Aorta (tissue), 5 donors: ENCODE results near the gene SMC1B. TPM values are rescaled to one million over a fixed set of nuclear protein-coding genes. Genes with fewer than 3 reads are reported as not detected.
A peak's percentile ranks its signal among the peaks of the same experiment; 100 is the strongest.
"Not testable (repeated sequence)": the region's sequence is repeated elsewhere in the genome, so short reads cannot be mapped to it uniquely, and the experiment has no call there.

Source experiments
- ATAC-seq: fragments of 200-7000 bp; cut with Tn5 transposase; one replicate; pipeline ENCODE4 v1.9.1; 2022; ENCODE audit warnings: moderate library complexity; ENCODE audit not compliant: low FRiP score
- DNase-seq, 2 donors: peaks; one replicate each; pipeline ENCODE4 v3.0.0-alpha.2; 2020
- H3K27ac ChIP-seq, 2 donors: one replicate each; pipeline ENCODE4 v1.5.1; 2013; ENCODE audit warnings: low read length in 2 of 2, mild to moderate bottlenecking in 2 of 2, moderate library complexity in 2 of 2, control low read depth in 1 of 2, inconsistent platforms in 1 of 2, low read depth in 1 of 2
- H3K27me3 ChIP-seq, 2 donors: one replicate each; pipeline ENCODE4 v1.6.1; 2013; ENCODE audit warnings: control low read depth in 1 of 2, low read length in 1 of 2, mild to moderate bottlenecking in 1 of 2, moderate library complexity in 1 of 2; ENCODE audit not compliant: insufficient read depth in 2 of 2, control insufficient read depth in 1 of 2
- H3K36me3 ChIP-seq, 2 donors: one replicate each; pipeline ENCODE4 v1.6.1; 2013; ENCODE audit warnings: control low read depth in 1 of 2, low read length in 1 of 2, mild to moderate bottlenecking in 1 of 2; ENCODE audit not compliant: insufficient read depth in 2 of 2, control insufficient read depth in 1 of 2
- H3K4me1 ChIP-seq, 2 donors: one replicate each; pipeline ENCODE4 v1.6.1; 2013; ENCODE audit warnings: low read length in 2 of 2, control low read depth in 1 of 2, mild to moderate bottlenecking in 1 of 2, moderate library complexity in 1 of 2; ENCODE audit not compliant: insufficient read depth in 2 of 2, control insufficient read depth in 1 of 2
- H3K4me3 ChIP-seq, 2 donors: one replicate each; pipeline ENCODE4 v1.5.1; 2013; ENCODE audit warnings: low read length in 2 of 2, control low read depth in 1 of 2, mild to moderate bottlenecking in 1 of 2
- H3K9me3 ChIP-seq: one replicate; pipeline ENCODE4 v1.6.1; 2013; ENCODE audit warnings: mild to moderate bottlenecking, low read length; ENCODE audit not compliant: control insufficient read depth
- whole genome bisulfite sequencing, 2 donors: extraction: QIAGEN DNeasy Blood & Tissue Kit; methylation state at CpG; one replicate each; pipeline ENCODE4 v1.1.7; 2013; 5-methylcytosine and 5-hydroxymethylcytosine counted together
- intact Hi-C, 2 donors: fragments of 100-400 bp; cut with DNase I; formaldehyde crosslinking; loops; one replicate each; pipeline versions ENCODE4 v1.14.2 to v1.15.0; 2022
- polyA plus RNA-seq, 2 donors: library from polyadenylated mRNA; stranded (reverse); fragments of 200-250 nt; gene quantifications; one replicate each; pipeline ENCODE4 v1.2.3, GENCODE V29; 2013
- total RNA-seq, 2 donors: library from RNA; stranded (reverse); fragmentation: NEBNext Ultra II Directional; extraction: Animal tissue kit (Norgen Biotek cat#: 25700); gene quantifications; one replicate each; pipeline ENCODE4 v1.2.1, GENCODE V29; 2021
- donor health status: healthy with polysubstance abuse.
- donor health status: Bipolar disorder and iron deficiency.
- donor health status: DM: no; HTN: no; CAD: no.
- donor health status: DM: no; HTN: no; CAD: no.
- donor health status: DM: yes; HTN: yes; CAD: no.

SMC1B gene
- total and polyA plus RNA-seq, 4 donors = not detected

DNA sequence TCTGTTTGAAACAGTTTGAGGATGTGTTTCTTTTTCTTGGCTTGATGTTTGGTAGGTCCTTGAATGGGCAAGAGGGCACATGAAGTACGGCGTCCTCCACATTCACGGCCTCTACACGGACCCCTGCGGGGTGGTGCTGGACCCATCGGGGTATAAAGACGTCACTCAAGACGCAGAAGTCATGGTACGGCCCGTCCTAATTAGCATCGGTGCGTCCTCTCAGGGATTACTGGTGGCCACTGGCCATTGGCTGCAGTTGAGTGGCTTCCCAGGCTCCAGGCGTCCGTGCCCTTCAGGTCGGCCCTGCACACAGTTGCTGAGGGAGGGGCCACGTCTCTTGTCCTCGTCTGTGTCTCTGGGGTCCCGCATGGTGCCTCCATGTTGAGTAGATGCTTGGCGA, 82.9 kb downstream of the SMC1B start:
- ATAC-seq (no peak), DNase-seq (peak in 1 of 2 donors; percentile 61)
- Histone ChIP-seq H3K9me3 (no peaks in the 10 kb centered on the region), H3K4me3 (no peak overlapping the region), H3K4me1 (no peaks in the 10 kb centered on the region), H3K36me3 (peaks cover 0 to 6% of the 10 kb centered on the region in 2 donors), H3K27me3 (no peaks in the 10 kb centered on the region), H3K27ac (no peak overlapping the region)
- 91 to 92% methylated on average over 19 of the region's 19 CpGs for WGBS, 2 donors
- intact Hi-C loops = no loop called here

DNA sequence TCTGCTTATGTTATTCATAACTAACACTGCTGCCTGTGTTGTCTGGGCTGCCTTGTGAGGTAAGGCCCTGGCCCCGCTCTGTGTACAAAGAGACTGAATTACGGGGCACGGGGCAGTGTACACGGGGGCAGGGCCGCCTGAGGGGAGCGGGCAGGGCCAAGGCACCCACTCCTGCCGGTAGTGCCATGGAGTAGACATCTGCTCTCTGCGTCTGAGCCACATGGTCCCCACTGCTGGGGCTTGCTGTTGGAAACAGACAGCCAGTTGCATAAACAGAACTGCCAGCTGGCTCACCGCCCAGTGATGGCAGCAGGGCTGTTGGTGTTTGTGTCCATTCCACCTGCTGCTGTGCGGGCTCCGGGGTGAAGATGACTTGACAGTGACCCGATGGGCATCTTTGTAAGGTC, 83.9 kb downstream of the SMC1B start:
- peak; percentile 12 for ATAC-seq
- Histone ChIP-seq H3K36me3 (peaks cover 0 to 6% of the 10 kb centered on the region in 2 donors), H3K27ac (no peak overlapping the region)

DNA sequence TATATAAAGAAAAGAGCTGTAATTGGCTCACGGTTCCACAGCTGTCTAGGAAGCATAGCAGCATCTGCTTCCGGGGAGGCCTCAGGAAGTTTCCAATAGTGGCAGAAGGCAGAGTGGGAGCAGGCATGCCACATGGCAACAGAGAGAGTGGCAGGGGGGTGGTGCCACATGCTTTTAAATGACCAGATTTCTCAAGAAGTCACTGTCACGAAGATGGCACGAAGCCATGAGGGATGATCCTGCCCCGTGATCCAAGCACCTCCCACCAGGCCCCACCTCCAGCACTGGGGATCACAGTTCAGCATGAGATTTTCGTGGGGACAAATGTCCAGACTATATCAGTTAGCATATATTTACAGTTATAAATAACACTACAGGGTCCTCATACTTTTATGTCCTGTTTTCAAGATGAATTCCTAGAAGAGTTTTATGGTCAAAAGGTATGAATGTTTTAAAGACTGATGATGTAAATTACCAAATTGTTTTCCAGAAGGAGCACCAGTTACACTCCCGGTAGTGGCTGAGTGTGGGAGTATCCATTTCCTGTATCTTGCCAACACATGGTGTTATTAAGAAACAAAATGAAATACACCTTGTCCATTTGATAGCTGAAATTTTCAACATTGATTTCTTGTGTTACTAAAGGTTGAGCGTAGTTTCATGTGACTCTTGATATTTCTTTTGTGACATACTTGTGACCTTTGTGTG, 84.4 kb downstream of the SMC1B start:
- H3K9me3 ChIP-seq = no peaks in the 10 kb centered on the region
- intact Hi-C loops = no loop called here
- no peaks in the 10 kb centered on the region for H3K4me1 ChIP-seq
- no peak overlapping the region for H3K4me3 ChIP-seq
- WGBS, 2 donors = 64 to 66% methylated on average over 8 of the region's 8 CpGs
- ATAC-seq (no peak), DNase-seq (peak in 1 of 2 donors; percentile 65)
- peaks cover 0 to 6% of the 10 kb centered on the region in 2 donors for H3K36me3 ChIP-seq
- H3K27ac ChIP-seq = no peak overlapping the region
- no peaks in the 10 kb centered on the region for H3K27me3 ChIP-seq

More for the DNA sequence above, 83.9 kb downstream of the SMC1B start:
- Histone ChIP-seq H3K4me3 (no peak overlapping the region), H3K4me1 (no peaks in the 10 kb centered on the region), H3K9me3 (no peaks in the 10 kb centered on the region), H3K27me3 (no peaks in the 10 kb centered on the region)
- WGBS, 2 donors = 53 to 62% methylated on average over 12 of the region's 12 CpGs
- intact Hi-C loops = no loop called here
- peak in 1 of 2 donors; percentile 74 for DNase-seq

DNA sequence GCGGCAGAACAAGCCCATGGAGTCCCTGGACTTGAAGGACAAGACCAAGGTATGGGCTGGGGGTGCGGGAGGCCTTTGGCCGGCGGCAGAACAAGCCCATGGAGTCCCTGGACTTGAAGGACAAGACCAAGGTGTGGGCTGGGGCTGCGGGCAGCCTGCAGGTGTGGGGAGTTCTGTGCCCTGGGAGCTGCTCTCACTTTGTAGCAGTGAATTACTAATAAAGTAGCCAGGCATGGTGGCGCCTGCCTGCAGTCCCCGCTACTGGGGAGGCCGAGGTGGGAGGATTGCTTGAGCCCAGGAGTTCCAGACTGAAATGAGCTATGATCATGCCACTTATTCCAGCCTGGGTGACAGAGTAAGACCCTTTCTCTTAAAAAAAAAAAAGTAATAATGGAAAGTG, 85.1 kb downstream of the SMC1B start:
- ATAC-seq, H3K27ac ChIP-seq, H3K9me3 ChIP-seq, H3K36me3 ChIP-seq, intact Hi-C loops, H3K4me1 ChIP-seq, H3K4me3 ChIP-seq, H3K27me3 ChIP-seq: not testable (repeated sequence)
- DNase-seq = peak in 1 of 2 donors; percentile 57
- 90 to 93% methylated on average over 7 of the region's 8 CpGs for WGBS, 2 donors

DNA sequence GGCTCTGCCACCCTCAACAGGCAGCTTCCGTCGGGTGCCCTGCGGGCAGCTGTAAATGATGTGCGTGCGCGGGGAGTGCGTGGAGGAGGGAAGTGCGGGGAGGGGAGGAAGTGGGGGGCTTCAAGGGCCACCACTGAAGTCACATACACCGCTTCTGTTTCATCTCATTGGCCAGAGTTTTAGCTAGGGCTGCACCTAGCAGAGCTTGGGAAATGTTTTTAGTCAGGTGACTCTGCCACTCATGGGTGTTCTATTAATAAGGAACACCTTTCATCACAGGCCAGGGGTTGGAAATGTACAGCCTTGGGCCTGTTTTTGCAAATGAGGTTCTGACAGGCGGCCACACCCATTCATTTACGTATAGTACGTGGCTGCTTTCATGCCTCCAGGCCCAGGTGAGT, 89.1 kb downstream of the SMC1B start:
- peaks cover 0 to 3% of the 10 kb centered on the region in 2 donors for H3K36me3 ChIP-seq
- intact Hi-C loops = no loop called here
- no peaks in the 10 kb centered on the region for H3K4me1 ChIP-seq
- H3K9me3 ChIP-seq = no peaks in the 10 kb centered on the region
- H3K27me3 ChIP-seq = no peaks in the 10 kb centered on the region
- ATAC-seq (no peak), DNase-seq (peak in 1 of 2 donors; percentile 64)
- no peak overlapping the region for H3K27ac ChIP-seq
- H3K4me3 ChIP-seq = no peak overlapping the region
- 93 to 95% methylated on average over 12 of the region's 12 CpGs for WGBS, 2 donors

DNA sequence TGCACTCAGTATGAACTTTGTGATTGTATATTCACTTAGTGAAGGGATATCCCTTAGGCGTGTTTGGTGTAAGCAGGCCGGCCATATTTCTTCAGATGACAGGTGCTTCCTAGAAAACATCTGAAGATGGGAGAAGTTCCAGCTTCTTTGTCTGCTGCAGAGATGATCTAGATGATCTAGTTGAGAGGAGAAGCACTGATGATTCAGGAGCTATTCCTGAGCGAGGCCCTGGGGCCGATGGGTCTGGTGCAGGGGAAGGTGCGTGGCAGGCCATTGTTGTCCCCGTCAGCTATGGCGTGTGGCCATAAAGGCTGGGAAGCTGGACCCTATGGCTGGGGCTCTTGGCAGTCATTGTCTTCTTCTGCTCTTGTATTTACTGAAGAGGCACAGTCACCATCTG, 89.7 kb downstream of the SMC1B start:
- Histone ChIP-seq H3K36me3 (peaks cover 0 to 3% of the 10 kb centered on the region in 2 donors), H3K4me3 (no peak overlapping the region), H3K9me3 (no peaks in the 10 kb centered on the region), H3K27me3 (no peaks in the 10 kb centered on the region), H3K4me1 (no peaks in the 10 kb centered on the region), H3K27ac (no peak overlapping the region)
- WGBS, 2 donors = 77 to 85% methylated on average over 7 of the region's 7 CpGs
- no peak for ATAC-seq
- DNase-seq = peak in 1 of 2 donors; percentile 42
- intact Hi-C loops = no loop called here

DNA sequence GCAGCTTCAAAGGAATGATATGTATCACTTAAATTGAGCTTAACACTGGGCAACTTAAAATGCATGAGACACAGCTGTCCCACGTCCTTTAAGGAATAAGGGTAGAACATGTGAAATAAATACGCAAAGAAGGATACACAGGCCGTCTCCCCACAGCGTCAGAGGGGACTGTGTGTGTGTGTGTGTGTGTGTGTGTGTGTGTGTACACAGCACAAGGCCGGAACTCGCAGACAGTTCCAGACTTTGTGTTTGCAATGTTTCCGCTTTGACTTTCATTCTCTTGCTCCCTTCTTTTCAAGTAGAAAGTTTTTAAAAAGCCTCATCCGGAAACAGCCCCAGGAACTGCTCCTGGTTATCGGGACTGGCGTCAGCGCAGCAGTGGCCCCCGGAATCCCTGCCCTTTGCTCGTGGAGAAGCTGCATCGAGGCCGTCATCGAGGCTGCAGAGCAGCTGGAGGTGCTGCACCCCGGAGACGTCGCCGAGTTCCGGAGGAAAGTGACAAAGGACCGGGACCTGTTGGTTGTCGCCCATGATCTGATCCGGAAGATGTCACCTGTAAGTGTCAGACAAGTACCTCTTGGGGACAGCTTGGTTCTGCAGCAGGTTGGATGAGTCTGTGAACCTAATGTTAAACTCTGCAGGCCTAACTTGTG, 90.4 kb downstream of the SMC1B start:
- Histone ChIP-seq H3K36me3 (peaks cover 0 to 3% of the 10 kb centered on the region in 2 donors), H3K4me1 (no peaks in the 10 kb centered on the region), H3K27ac (no peak overlapping the region), H3K9me3 (no peaks in the 10 kb centered on the region), H3K4me3 (no peak overlapping the region), H3K27me3 (no peaks in the 10 kb centered on the region)
- no peak for ATAC-seq
- WGBS, 2 donors = 85 to 87% methylated on average over 24 of the region's 24 CpGs
- intact Hi-C loops = no loop called here
- no peak for DNase-seq

DNA sequence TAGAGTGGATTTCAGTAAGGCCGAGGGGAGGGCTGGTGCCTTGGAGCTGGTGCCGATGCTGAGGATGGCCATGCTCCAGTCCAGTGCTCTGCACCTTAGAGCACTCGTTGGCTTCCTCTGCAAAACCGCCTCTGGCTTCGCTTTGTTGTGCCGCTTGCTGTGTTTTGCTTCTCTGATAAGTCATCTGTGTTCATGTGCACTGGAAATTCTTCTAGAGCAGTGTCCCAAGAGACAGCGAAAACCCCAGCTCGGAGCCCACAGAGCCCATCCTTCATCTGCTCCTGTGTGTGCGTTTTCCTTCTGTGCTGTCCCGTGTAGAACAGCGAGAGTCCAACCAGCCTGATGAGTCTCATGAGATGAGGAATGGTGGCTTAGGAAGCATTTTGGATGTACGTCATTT, 91.6 kb downstream of the SMC1B start:
- WGBS, 2 donors = 35 to 39% methylated on average over 12 of the region's 12 CpGs
- Histone ChIP-seq H3K36me3 (peaks cover 0 to 3% of the 10 kb centered on the region in 2 donors), H3K27ac (no peak overlapping the region)

More for the DNA sequence above, 91.6 kb downstream of the SMC1B start:
- Histone ChIP-seq H3K4me1 (no peaks in the 10 kb centered on the region), H3K27me3 (no peaks in the 10 kb centered on the region), H3K9me3 (no peaks in the 10 kb centered on the region), H3K4me3 (no peak overlapping the region)
- ATAC-seq = no peak
- intact Hi-C loops = no loop called here
- DNase-seq = peak in 1 of 2 donors; percentile 24
